Esophagus muscularis mucosa (tissue), 4 donors: ENCODE results near the gene NAPG. TPM values are rescaled to one million over a fixed set of nuclear protein-coding genes. Genes with fewer than 3 reads are reported as not detected.
"Not testable (repeated sequence)": the region's sequence is repeated elsewhere in the genome, so short reads cannot be mapped to it uniquely, and the experiment has no call there.

Source experiments
- DNase-seq: peaks from one replicate; pipeline ENCODE4 v3.0.0-alpha.2; 2017; ENCODE audit errors: extremely low spot score
- H3K27ac ChIP-seq, 4 donors: fragments of 200-600 bp; sonication (generic); replicated peaks in 1 of 4; 1 replicate in 3 of 4; 2 replicates in 1 of 4; pipeline ENCODE4 v1.5.1; 2016 to 2019; ENCODE audit warnings: mild to moderate bottlenecking in 1 of 4
- H3K27me3 ChIP-seq, 4 donors: fragments of 200-600 bp; sonication (generic); one replicate each; pipeline versions ENCODE4 v1.5.1 to v1.6.0; 2016 to 2019
- H3K36me3 ChIP-seq, 4 donors: fragments of 200-600 bp; sonication (generic); one replicate each; pipeline ENCODE4 v1.5.1; 2016 to 2019
- H3K4me1 ChIP-seq, 4 donors: fragments of 200-600 bp; sonication (generic); one replicate each; pipeline ENCODE4 v1.5.1; 2016 to 2019
- H3K4me3 ChIP-seq, 4 donors: fragments of 200-600 bp; sonication (generic); 1 replicate in 2 of 4; 2 replicates in 2 of 4; pipeline ENCODE4 v1.5.1; 2016 to 2019; ENCODE audit warnings: mild to moderate bottlenecking in 4 of 4, moderate library complexity in 1 of 4
- H3K9me3 ChIP-seq, 4 donors: fragments of 200-600 bp; sonication (generic); 1 replicate in 3 of 4; 2 replicates in 1 of 4; pipeline ENCODE4 v1.5.1; 2016 to 2019
- CTCF ChIP-seq, 3 experiments: fragments of 200-600 bp in 2 of 3; fragments of 450-650 bp in 1 of 3; sonication (generic) in 2 of 3; IDR thresholded peaks; one replicate each; pipeline ENCODE4 v1.5.1; 2017 to 2019; ENCODE audit warnings: antibody characterized with exemption in 3 of 3, mild to moderate bottlenecking in 2 of 3, moderate library complexity in 1 of 3
- EP300 ChIP-seq: sonication (generic); formaldehyde crosslinking; IDR thresholded peaks from one replicate; pipeline ENCODE4 v1.6.1; 2017; ENCODE audit warnings: antibody characterized with exemption
- POLR2A ChIP-seq: fragments of 450-650 bp; IDR thresholded peaks from one replicate; pipeline ENCODE4 v1.6.1; 2017; ENCODE audit warnings: antibody characterized with exemption, moderate library complexity, mild to moderate bottlenecking, low read depth
- POLR2AphosphoS5 ChIP-seq, 2 donors: sonication (generic); formaldehyde crosslinking; IDR thresholded peaks; one replicate each; pipeline ENCODE4 v1.6.1; 2017; ENCODE audit warnings: antibody characterized with exemption in 2 of 2
- WGBS: methylation state at CpG from one replicate; pipeline ENCODE4 v1.1.5; 2018; 5-methylcytosine and 5-hydroxymethylcytosine counted together
- intact Hi-C: fragments of 100-400 bp; cut with DNase I; formaldehyde crosslinking; loops from one replicate; pipeline ENCODE4 v1.15.1; 2023
- total RNA-seq, 4 donors: library from RNA; depleted of rRNA; stranded (reverse); fragments of >200 nt; gene quantifications; one replicate each; pipeline versions ENCODE4 v1.1.0 to v1.2.1, GENCODE V29; 2016

The NAPG gene
- total RNA-seq, 4 donors from 2014 or later, result 32.1 to 39.5 (median 34.7) TPM

DNA sequence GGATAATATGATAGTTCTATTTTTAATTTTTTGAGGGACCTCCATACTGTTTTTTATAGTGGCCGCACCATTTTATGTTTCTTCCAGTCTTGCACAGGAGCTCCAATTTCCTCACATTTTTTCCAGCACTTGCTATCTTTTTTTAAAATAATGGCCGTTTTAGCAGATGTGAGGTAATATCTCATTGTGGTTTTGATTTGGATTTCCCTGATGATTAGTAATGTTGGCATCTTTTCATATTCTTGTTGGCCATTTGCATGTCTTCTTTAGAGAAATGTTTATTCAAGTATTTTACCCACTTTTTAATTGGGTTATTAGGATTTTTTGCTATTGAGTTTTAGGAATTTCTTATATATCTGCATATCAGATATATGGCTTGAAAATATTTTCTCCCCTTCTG lies 29.9 kb upstream of the NAPG start:
- no peak for TF ChIP-seq POLR2A
- no peak for TF ChIP-seq POLR2AphosphoS5 (IDR thresholded peaks at IDR 0.05)
- no peak for TF ChIP-seq EP300
- TF ChIP-seq CTCF (IDR thresholded peaks at IDR 0.05), result no peak
- H3K27me3 ChIP-seq, result no peaks in the 10 kb centered on the region
- intact Hi-C loops, result no loop called here
- H3K9me3 ChIP-seq, result no peaks in the 10 kb centered on the region
- no peaks in the 10 kb centered on the region for H3K36me3 ChIP-seq
- H3K27ac ChIP-seq, result no peak overlapping the region
- no peak overlapping the region for H3K4me3 ChIP-seq
- no peak for DNase-seq
- 67% methylated on average over 2 of the region's 2 CpGs for WGBS
- no peaks in the 10 kb centered on the region for H3K4me1 ChIP-seq

DNA sequence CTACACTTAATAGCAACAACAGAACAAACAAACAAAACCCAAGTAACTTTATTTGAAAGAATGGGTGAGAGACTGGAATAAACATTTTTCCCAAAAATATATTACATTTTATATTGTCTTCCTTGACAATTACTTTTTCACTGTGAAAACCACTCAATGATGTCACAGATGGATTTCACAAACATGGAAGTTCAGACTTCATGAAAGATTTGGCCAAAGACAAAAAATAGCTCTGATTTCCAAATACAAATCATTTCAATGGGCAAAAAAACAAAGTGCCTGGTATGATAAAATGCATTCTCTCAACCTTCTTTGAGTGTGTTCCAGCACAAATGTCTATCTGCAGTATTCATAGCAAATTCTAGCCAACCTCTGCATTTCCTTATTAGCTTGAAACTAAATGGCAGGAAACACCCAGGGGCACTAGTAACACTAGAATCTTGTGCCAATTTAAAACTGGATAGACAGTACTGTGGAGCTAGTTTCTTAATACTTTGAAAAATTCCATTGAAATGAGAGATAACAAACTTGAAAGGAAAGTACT lies 28.5 kb upstream of the NAPG start:
- Histone ChIP-seq H3K27me3 (no peaks in the 10 kb centered on the region), H3K9me3 (no peaks in the 10 kb centered on the region), H3K4me3 (no peak overlapping the region), H3K4me1 (no peaks in the 10 kb centered on the region), H3K36me3 (no peaks in the 10 kb centered on the region), H3K27ac (no peak overlapping the region)
- TF ChIP-seq EP300 (no peak), POLR2A (no peak), CTCF (IDR thresholded peaks at IDR 0.05) (no peak), POLR2AphosphoS5 (IDR thresholded peaks at IDR 0.05) (no peak)
- intact Hi-C loops, result no loop called here
- no peak for DNase-seq

- intact Hi-C loops, result no loop called here
- DNase-seq, result no peak
- TF ChIP-seq CTCF (IDR thresholded peaks at IDR 0.05) (no peak), POLR2AphosphoS5 (IDR thresholded peaks at IDR 0.05) (no peak), EP300 (no peak), POLR2A (no peak)
- Histone ChIP-seq H3K36me3 (no peaks in the 10 kb centered on the region), H3K27ac (no peak overlapping the region), H3K4me3 (no peak overlapping the region), H3K4me1 (no peaks in the 10 kb centered on the region), H3K9me3 (peaks cover 0 to under 1% (median 0%) of the 10 kb centered on the region in 4 donors), H3K27me3 (no peaks in the 10 kb centered on the region)
- WGBS, result 65% methylated on average over 6 of the region's 6 CpGs
These were observed 26.6 kb upstream of the NAPG start for GRCh38 chr18:10499230-10499629.

- intact Hi-C loops, result no loop called here
- WGBS, result 92% methylated on average over 2 of the region's 2 CpGs
- H3K36me3 ChIP-seq, result no peaks in the 10 kb centered on the region
- H3K27ac ChIP-seq, result no peak overlapping the region
- DNase-seq, result no peak
- H3K4me3 ChIP-seq, result no peak overlapping the region
- H3K9me3 ChIP-seq, result peaks cover 0 to 9% (median 2%) of the 10 kb centered on the region in 4 donors
- TF ChIP-seq CTCF (IDR thresholded peaks at IDR 0.05) (no peak), EP300 (no peak), POLR2A (no peak), POLR2AphosphoS5 (IDR thresholded peaks at IDR 0.05) (no peak)
- H3K27me3 ChIP-seq, result no peaks in the 10 kb centered on the region
- H3K4me1 ChIP-seq, result no peaks in the 10 kb centered on the region
These were observed 25.8 kb upstream of the NAPG start for GRCh38 chr18:10500038-10500437.

DNA sequence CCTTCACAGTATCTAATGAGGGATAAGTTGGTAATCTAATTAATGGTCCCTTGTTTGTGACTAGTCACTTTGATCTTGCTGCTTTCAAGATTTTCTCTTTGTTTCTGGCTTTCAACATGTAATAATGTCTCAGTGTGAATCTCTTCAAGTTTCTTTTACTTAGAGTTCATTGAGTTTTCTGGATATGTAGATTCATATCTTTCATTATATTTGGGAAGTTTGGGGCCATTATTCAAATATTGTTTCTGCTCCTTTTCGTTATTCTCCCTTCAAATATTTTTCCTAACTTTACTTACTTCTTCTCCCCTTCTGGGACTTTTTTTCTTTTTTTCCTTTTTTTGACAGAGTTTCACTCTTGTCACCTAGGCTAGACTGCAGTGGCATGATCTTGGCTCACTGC lies 21.1 kb upstream of the NAPG start:
- Histone ChIP-seq H3K27ac (no peak overlapping the region), H3K27me3 (no peaks in the 10 kb centered on the region), H3K36me3 (no peaks in the 10 kb centered on the region), H3K9me3 (peaks cover 5 to 27% (median 17%) of the 10 kb centered on the region in 4 donors), H3K4me1 (no peaks in the 10 kb centered on the region), H3K4me3 (no peak overlapping the region)
- DNase-seq, result no peak
- TF ChIP-seq POLR2AphosphoS5 (IDR thresholded peaks at IDR 0.05) (no peak), EP300 (no peak), POLR2A (no peak), CTCF (IDR thresholded peaks at IDR 0.05) (no peak)
- intact Hi-C loops, result no loop called here
- WGBS, result 79% methylated on average over 1 of the region's 1 CpG

GRCh38 chr18:10505892-10506291 lies 19.9 kb upstream of the NAPG start:
- H3K36me3 ChIP-seq, H3K27ac ChIP-seq, H3K27me3 ChIP-seq, H3K4me1 ChIP-seq, H3K4me3 ChIP-seq, DNase-seq, intact Hi-C loops: not testable (repeated sequence)
- 95% methylated on average over 14 of the region's 19 CpGs for WGBS
- H3K9me3 ChIP-seq, result peaks cover 5 to 27% (median 17%) of the 10 kb centered on the region in 4 donors
